OCI-LY1 (cell line): ENCODE data around the gene PNMA8B.

Source experiments
- EZH2 ChIP-seq: fragments of 200-600 bp; sonication (generic), shearing (Covaris generic); IDR thresholded peaks from 2 replicates; pipeline ENCODE4 v1.8.0; 2017; ENCODE audit warnings: borderline replicate concordance, mixed run types, mild to moderate bottlenecking, antibody characterized with exemption, low read length, moderate library complexity, mixed read lengths
- TF ChIP-seq, protein P1 (sequence below): fragments of 200-600 bp; sonication (generic), shearing (Covaris generic); IDR thresholded peaks from 2 replicates; pipeline ENCODE4 v1.5.1; 2017; ENCODE audit warnings: mild to moderate bottlenecking, antibody characterized with exemption, low read length, moderate library complexity, mixed read lengths

DNA sequence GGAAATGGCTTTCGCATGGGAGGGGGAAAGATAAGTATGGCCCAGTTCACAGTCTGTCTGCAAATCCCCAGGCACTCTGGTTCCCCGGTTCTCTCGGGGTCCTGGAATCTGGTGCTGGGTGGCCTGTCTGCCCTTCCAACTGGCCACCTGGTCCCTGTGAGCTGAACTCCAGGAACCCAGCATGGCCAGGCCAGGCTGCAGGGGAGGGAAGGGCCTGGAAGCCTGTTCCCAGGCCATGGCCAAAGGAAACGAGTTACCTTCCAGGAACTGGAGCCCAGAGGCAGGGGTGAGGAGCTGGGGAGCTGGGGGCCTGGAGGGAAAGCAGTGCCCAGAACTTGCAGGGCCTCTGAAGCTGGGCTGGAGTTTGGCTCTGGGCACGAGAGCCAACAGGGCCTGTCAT is 47.8 kb downstream of the PNMA8B start:
- TF ChIP-seq, protein P1, sequence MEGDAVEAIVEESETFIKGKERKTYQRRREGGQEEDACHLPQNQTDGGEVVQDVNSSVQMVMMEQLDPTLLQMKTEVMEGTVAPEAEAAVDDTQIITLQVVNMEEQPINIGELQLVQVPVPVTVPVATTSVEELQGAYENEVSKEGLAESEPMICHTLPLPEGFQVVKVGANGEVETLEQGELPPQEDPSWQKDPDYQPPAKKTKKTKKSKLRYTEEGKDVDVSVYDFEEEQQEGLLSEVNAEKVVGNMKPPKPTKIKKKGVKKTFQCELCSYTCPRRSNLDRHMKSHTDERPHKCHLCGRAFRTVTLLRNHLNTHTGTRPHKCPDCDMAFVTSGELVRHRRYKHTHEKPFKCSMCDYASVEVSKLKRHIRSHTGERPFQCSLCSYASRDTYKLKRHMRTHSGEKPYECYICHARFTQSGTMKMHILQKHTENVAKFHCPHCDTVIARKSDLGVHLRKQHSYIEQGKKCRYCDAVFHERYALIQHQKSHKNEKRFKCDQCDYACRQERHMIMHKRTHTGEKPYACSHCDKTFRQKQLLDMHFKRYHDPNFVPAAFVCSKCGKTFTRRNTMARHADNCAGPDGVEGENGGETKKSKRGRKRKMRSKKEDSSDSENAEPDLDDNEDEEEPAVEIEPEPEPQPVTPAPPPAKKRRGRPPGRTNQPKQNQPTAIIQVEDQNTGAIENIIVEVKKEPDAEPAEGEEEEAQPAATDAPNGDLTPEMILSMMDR, result no peak
- TF ChIP-seq EZH2, result no peak
